K562 (cell line): ENCODE data around the gene SAMD14. TPM values are rescaled to one million over a fixed set of nuclear protein-coding genes. Genes with fewer than 3 reads are reported as not detected.

ENCODE experiments used
- ATAC-seq: fragments of 200-7000 bp; cut with Tn5 transposase; 3 replicates; pipeline ENCODE4 v1.9.1; 2020; ENCODE audit warnings: moderate library complexity
- BruUV-seq: library from RNA; stranded (reverse); fragments of 400-500 nt; replicated peaks from 2 replicates; lab custom pipeline; 2021; lab: Mats Ljungman, UMichigan
- CTCF ChIA-PET: fragments of 300-600 bp; formaldehyde crosslinking; extraction: SDS; loops from one replicate; lab custom pipeline; 2021; ENCODE audit warnings: low intra/inter-chr PET ratio; lab: Yijun Ruan, JAX
- POLR2A ChIA-PET: fragments of 300-600, 350-650 bp; sonication (Branson Sonifier 250); formaldehyde crosslinking; extraction: SDS; loops from one replicate; lab custom pipeline; 2021; ENCODE audit warnings: antibody characterized with exemption, inconsistent platforms; lab: Yijun Ruan, JAX
- DNase-seq, 4 experiments: peaks; one replicate each; pipeline versions ENCODE4 v3.0.0 to v3.0.0-alpha.2; 2011 to 2018; ENCODE audit warnings: low spot score in 3 of 4, mixed read lengths in 3 of 4; ENCODE audit errors: extremely low read depth in 1 of 4
- FAIRE-seq: peaks from 2 replicates; lab custom pipeline; 2011; peaks lifted over from hg19 to GRCh38; lab: Jason Lieb, UNC
- H2AFZ ChIP-seq: 2 replicates; pipeline ENCODE4 v1.6.0; 2011; ENCODE audit warnings: low read depth, low read length, control low read depth, inconsistent platforms
- H3K27ac ChIP-seq: fragments of 200-600 bp; 3 replicates; pipeline ENCODE4 v1.8.0; 2011; ENCODE audit warnings: low read depth, mild to moderate bottlenecking, control low read depth, inconsistent platforms, low read length, moderate library complexity, mixed read lengths; ENCODE audit errors: extremely low read depth
- H3K27me3 ChIP-seq, 2 experiments: fragments of 300-600 bp in 1 of 2; 2 replicates in 1 of 2; 3 replicates in 1 of 2; pipeline versions ENCODE4 v1.6.0 to v1.8.0; 2011; ENCODE audit warnings: inconsistent platforms in 2 of 2, low read length in 2 of 2, mild to moderate bottlenecking in 1 of 2, mixed read lengths in 1 of 2, moderate library complexity in 1 of 2; ENCODE audit not compliant: control insufficient read depth in 2 of 2, insufficient read depth in 2 of 2
- H3K36me3 ChIP-seq: fragments of 300-600 bp; 3 replicates; pipeline ENCODE4 v1.8.0; 2011; ENCODE audit warnings: mild to moderate bottlenecking, low read length, inconsistent platforms; ENCODE audit not compliant: control insufficient read depth, insufficient read depth
- H3K4me1 ChIP-seq, 2 experiments: fragments of 200-600 bp in 1 of 2; replicated peaks in 1 of 2; 2 replicates in 1 of 2; 3 replicates in 1 of 2; pipeline versions ENCODE4 v1.5.1 to v1.8.0; 2011; ENCODE audit warnings: inconsistent platforms in 2 of 2, low read length in 2 of 2, mild to moderate bottlenecking in 1 of 2, mixed read lengths in 1 of 2, moderate library complexity in 1 of 2; ENCODE audit not compliant: control insufficient read depth in 2 of 2, insufficient read depth in 2 of 2
- H3K4me2 ChIP-seq: 2 replicates; pipeline ENCODE4 v1.6.1; 2011; ENCODE audit warnings: low read length, control low read depth, inconsistent platforms, mixed read lengths; ENCODE audit not compliant: insufficient read depth
- H3K4me3 ChIP-seq: fragments of 200-600 bp; sonication (generic), shearing (Covaris generic); 2 replicates; pipeline ENCODE4 v1.5.1; 2016; ENCODE audit warnings: control low read depth, inconsistent platforms
- H3K79me2 ChIP-seq: fragments of 200-600 bp; 3 replicates; pipeline ENCODE4 v1.8.0; 2011; ENCODE audit warnings: low read length, inconsistent platforms; ENCODE audit not compliant: control insufficient read depth, insufficient read depth
- H3K9ac ChIP-seq, 2 experiments: 2 replicates each; pipeline versions ENCODE4 v1.6.0 to v1.6.1; 2011; ENCODE audit warnings: low read depth in 2 of 2, low read length in 2 of 2, control low read depth in 1 of 2, inconsistent platforms in 1 of 2, mild to moderate bottlenecking in 1 of 2, mixed read lengths in 1 of 2; ENCODE audit not compliant: insufficient read depth in 1 of 2
- H3K9me1 ChIP-seq: one replicate; pipeline ENCODE4 v1.6.0; 2011; ENCODE audit warnings: inconsistent platforms, mild to moderate bottlenecking, low read length, moderate library complexity; ENCODE audit not compliant: control insufficient read depth, insufficient read depth
- H3K9me3 ChIP-seq: replicated peaks from 2 replicates; pipeline ENCODE4 v1.5.1; 2011; ENCODE audit warnings: low read depth, low read length, inconsistent platforms; ENCODE audit not compliant: control insufficient read depth, insufficient read depth
- H4K20me1 ChIP-seq: replicated peaks from 2 replicates; pipeline ENCODE4 v1.6.1; 2011; ENCODE audit warnings: low read length, inconsistent platforms, mixed read lengths; ENCODE audit not compliant: control insufficient read depth, insufficient read depth
- MYC ChIP-seq, 2 experiments: fragments of 250-450 bp in 1 of 2; sonication (Bioruptor Pico) in 1 of 2; IDR thresholded peaks; 2 replicates each; pipeline versions ENCODE4 v1.5.1 to v1.6.1; 2012 to 2021; ENCODE audit warnings: low read depth in 2 of 2, borderline replicate concordance in 1 of 2, improper control_type of control experiment in 1 of 2, low read length in 1 of 2, mild to moderate bottlenecking in 1 of 2, moderate library complexity in 1 of 2
- ZFP36 ChIP-seq: fragments of 150-350 bp; IDR thresholded peaks from 2 replicates; pipeline ENCODE4 v1.6.1; 2018; ENCODE audit warnings: low read length, low read depth; ENCODE audit not compliant: partially characterized antibody
- ZNF3 ChIP-seq: fragments of 250-450 bp; sonication (Bioruptor Pico); IDR thresholded peaks from 2 replicates; pipeline ENCODE4 v1.5.0; 2021; ENCODE audit warnings: mild to moderate bottlenecking, moderate library complexity
- WGBS: fragments of 100-300 bp; shearing (Covaris generic); methylation state at CpG from one replicate; pipeline ENCODE4 v1.1.6; 2016; ENCODE audit warnings: low coverage, mixed read lengths; ENCODE audit not compliant: insufficient coverage; ENCODE audit errors: missing lambda C conversion rate; 5-methylcytosine and 5-hydroxymethylcytosine counted together
- in situ Hi-C: fragments of 300-500 bp; cut with MboI; formaldehyde crosslinking; loops from 4 replicates; pipeline ENCODE4 v1.15.0; 2018; ENCODE audit warnings: inconsistent platforms, mixed read lengths
- intact Hi-C: fragments of 100-400 bp; cut with micrococcal nuclease; formaldehyde crosslinking; loops from 2 replicates; pipeline ENCODE4 v1.14.2; 2022
- polyA plus RNA-seq, 8 experiments: library from polyadenylated mRNA; depleted of rRNA in 4 of 8; stranded (reverse) in 5 of 8; unstranded in 3 of 8; fragments of >200 nt; fragmentation: Nextera tagmentation in 2 of 8; fragmentation: Illumina TruSeq in 1 of 8; extraction: Ambion mirVana in 2 of 8; extraction: Trizol in 1 of 8; gene quantifications; 2 replicates each; pipeline versions ENCODE4 v1.2.1 to v1.2.3, GENCODE V29; 2011 to 2014; ENCODE audit warnings: inconsistent platforms in 1 of 8, missing spikeins in 1 of 8
- total RNA-seq, 7 experiments: library from RNA; depleted of rRNA in 6 of 7; stranded (reverse); fragments of >200 nt in 6 of 7; fragmentation: Illumina TruSeq in 2 of 7; extraction: Trizol in 2 of 7; gene quantifications; 2 replicates each; pipeline versions ENCODE4 v1.2.1 to v1.2.3, GENCODE V29; 2011 to 2021; ENCODE audit warnings: low replicate concordance in 1 of 7

Gene SAMD14
- total and polyA plus RNA-seq, 9 of the 15 experiments (the other 6 are each of a cell fraction or from before 2014, with no cell fraction given), result 0.04 to 0.07 TPM; not detected in 7

DNA sequence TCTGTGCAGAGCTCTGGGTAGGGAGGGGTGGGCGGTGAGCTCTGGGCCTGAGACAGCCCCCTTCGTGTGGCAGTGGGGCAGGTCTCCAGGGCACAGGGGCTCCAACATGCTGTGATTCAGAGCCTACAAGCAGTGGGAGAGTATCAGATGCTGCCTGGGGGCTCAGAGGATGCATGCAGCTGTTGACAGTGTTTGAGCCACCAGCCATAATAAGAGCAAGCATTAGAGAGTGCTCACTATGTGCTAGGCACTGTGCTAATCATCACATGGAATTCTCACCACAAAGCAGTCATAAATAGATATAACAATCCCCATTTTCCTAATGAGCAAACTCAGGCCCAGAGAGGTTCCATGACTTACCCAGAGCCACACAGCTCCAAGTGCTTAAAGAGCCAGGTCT, 26.7 kb downstream of the SAMD14 start:
- 26% methylated on average over 2 of the region's 2 CpGs for WGBS
- peaks cover 4 to 47% of the 10 kb centered on the region in 2 experiments; a peak in 3 of 5 replicates for H3K27me3 ChIP-seq
- H3K4me2 ChIP-seq, result no peak overlapping the region
- in situ Hi-C loops, result no loop called here
- peak; percentile 37 for FAIRE-seq
- H3K36me3 ChIP-seq, result no peaks in the 10 kb centered on the region
- no peak for DNase-seq
- ChIA-PET POLR2A (interaction anchor here (0.7 to 0.8 kb wide), 2 partner anchors 9 to 13 kb away, joined by 4 read pairs; no protein-coding TSS in a partner anchor), CTCF (no interaction called here)
- H2AFZ ChIP-seq, result no peak overlapping the region
- no peak overlapping the region for H3K9ac ChIP-seq
- no peaks in the 10 kb centered on the region for H3K9me3 ChIP-seq
- ATAC-seq, result no peak
- H3K79me2 ChIP-seq, result no peaks in the 10 kb centered on the region
- 0 out of 2 replicates have a peak, but pooled peaks cover 3% of the 10 kb centered on the region for H4K20me1 ChIP-seq
- TF ChIP-seq ZFP36 (peak; percentile 36), ZNF3 (CRISPR knock-in tag) (no peak), MYC (IDR thresholded peaks at IDR 0.05; ENCODE audit: low read depth, low read length) (no peak), MYC (CRISPR knock-in tag; IDR thresholded peaks at IDR 0.05; ENCODE audit: borderline replicate concordance, low read depth) (no peak)
- TF ChIP-seq, all 486 proteins: peak for 1
- no TSS peak for BruUV-seq
- Histone ChIP-seq H3K4me1 (peaks cover 23 to 30% of the 10 kb centered on the region in 2 experiments; a peak in 4 of 5 replicates), H3K4me3 (no peak overlapping the region), H3K27ac (no peak overlapping the region), H3K9me1 (peaks cover 4% of the 10 kb centered on the region)
- intact Hi-C loops, result no loop called here
